Activated CD8-positive, alpha-beta memory T cell treated with anti-CD3 and anti-CD28 coated beads, Interleukin-2, amount 50 U/mL, for 48 hours (primary cell): ENCODE data around the gene PCDHGA11.
"Not testable (repeated sequence)": the region's sequence is repeated elsewhere in the genome, so short reads cannot be mapped to it uniquely, and the experiment has no call there.

Source experiments
- DNase-seq: peaks from one replicate; pipeline ENCODE4 v3.0.0-alpha.2; 2020

PCDHGA11 gene

DNA sequence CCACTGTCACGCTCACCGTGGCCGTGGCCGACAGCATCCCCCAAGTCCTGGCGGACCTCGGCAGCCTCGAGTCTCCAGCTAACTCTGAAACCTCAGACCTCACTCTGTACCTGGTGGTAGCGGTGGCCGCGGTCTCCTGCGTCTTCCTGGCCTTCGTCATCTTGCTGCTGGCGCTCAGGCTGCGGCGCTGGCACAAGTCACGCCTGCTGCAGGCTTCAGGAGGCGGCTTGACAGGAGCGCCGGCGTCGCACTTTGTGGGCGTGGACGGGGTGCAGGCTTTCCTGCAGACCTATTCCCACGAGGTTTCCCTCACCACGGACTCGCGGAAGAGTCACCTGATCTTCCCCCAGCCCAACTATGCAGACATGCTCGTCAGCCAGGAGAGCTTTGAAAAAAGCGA lies 11.9 kb downstream of the PCDHGA11 start:
- not testable (repeated sequence) for DNase-seq

- DNase-seq: no peak
Measured at GRCh38 chr5:141434006-141434405, 13.2 kb downstream of the PCDHGA11 start.

GRCh38 chr5:141437221-141437620 lies 16.4 kb downstream of the PCDHGA11 start:
- DNase-seq: no peak

- DNase-seq: no peak
Measured at GRCh38 chr5:141439411-141440141, 18.7 kb downstream of the PCDHGA11 start.

DNA sequence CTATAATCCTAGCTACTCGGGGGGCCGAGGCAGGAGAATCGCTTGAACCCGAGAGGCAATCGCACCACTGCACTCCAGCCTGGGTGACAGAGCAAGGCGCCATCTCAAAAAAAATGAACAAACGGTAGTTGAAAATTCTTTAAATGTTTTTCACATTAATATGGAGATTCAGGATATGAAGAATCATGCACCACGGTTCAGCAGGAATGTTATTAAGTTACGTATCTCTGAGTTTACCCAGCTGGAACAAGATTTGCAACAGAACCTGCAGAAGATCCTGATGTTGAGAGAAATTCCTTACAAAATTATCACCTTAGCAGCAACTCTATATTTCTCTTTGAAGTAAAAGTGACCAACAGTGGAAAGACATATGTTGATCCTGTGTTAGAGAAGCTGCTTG lies 19.5 kb downstream of the PCDHGA11 start:
- no peak for DNase-seq

DNA sequence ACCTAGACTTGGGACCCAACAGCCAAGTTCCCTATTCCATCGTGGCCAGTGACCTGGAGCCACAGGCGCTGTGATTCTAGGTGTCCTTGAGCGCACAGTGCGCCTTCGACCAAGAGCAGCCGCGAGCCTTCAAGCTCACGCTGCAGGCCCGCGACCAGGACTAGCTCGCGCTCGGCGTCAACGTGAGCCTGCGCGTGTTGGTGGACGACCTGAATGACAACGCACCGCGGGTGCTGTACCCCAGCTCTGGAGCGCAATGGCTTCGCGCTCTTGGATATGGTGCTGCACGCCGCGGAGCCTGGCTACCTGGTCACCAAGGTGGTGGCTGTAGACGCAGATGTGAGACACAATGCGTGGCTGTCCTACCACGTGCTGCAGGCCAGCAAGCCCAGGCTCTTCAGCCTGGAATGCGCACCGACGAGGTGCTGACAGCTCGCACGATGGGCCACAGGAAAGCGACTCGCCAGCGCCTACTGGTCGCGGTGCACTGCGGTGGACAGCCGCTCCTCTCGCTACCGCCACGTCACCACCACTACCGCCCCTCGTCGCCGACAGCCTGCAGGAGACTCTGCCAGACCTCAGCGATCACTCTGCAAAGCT lies 20.8 kb downstream of the PCDHGA11 start:
- DNase-seq: no peak

GRCh38 chr5:141465351-141465750 lies 44.5 kb downstream of the PCDHGA11 start:
- no peak for DNase-seq
